Activated naive CD8-positive, alpha-beta T cell treated with anti-CD3 and anti-CD28 coated beads, Interleukin-2, amount 50 U/mL, for 16 hours (primary cell): ENCODE measurements around the gene SPACDR.
"Not testable (repeated sequence)": the region's sequence is repeated elsewhere in the genome, so short reads cannot be mapped to it uniquely, and the experiment has no call there.

Experiments used
- DNase-seq: peaks from one replicate; pipeline ENCODE4 v3.0.0-alpha.2; 2020; ENCODE audit warnings: low read depth, low spot score

SPACDR gene

GRCh38 chr7:100466653-100467605 lies 2.9 kb upstream of the SPACDR start:
- DNase-seq, result no peak

- no peak for DNase-seq
Measured at GRCh38 chr7:100465702-100466311, 1.7 kb upstream of the SPACDR start.

- no peak for DNase-seq
Measured at GRCh38 chr7:100465299-100465698, 1.2 kb upstream of the SPACDR start.

GRCh38 chr7:100464791-100465190 lies 731 bp upstream of the SPACDR start:
- DNase-seq, result no peak

GRCh38 chr7:100457033-100457432 lies 7.0 kb downstream of the SPACDR start:
- no peak for DNase-seq

- DNase-seq, result no peak
Measured at GRCh38 chr7:100456562-100456961, 7.5 kb downstream of the SPACDR start.

GRCh38 chr7:100455206-100455605 lies 8.9 kb downstream of the SPACDR start:
- no peak for DNase-seq

- not testable (repeated sequence) for DNase-seq
Measured at GRCh38 chr7:100453854-100454253, 10.2 kb downstream of the SPACDR start.

- no peak for DNase-seq
Measured at GRCh38 chr7:100452513-100452912, 11.5 kb downstream of the SPACDR start.

- no peak for DNase-seq
Measured at GRCh38 chr7:100449190-100449795, 14.8 kb downstream of the SPACDR start.

GRCh38 chr7:100447363-100447762 lies 16.7 kb downstream of the SPACDR start:
- DNase-seq, result not testable (repeated sequence)

GRCh38 chr7:100446040-100446439 lies 18.0 kb downstream of the SPACDR start:
- no peak for DNase-seq

- DNase-seq, result no peak
Measured at GRCh38 chr7:100444311-100445278, 19.5 kb downstream of the SPACDR start.

- no peak for DNase-seq
Measured at GRCh38 chr7:100443096-100443840, 20.8 kb downstream of the SPACDR start.

GRCh38 chr7:100441641-100442535 lies 22.2 kb downstream of the SPACDR start:
- DNase-seq, result no peak

- DNase-seq, result not testable (repeated sequence)
Measured at GRCh38 chr7:100439244-100439643, 24.8 kb downstream of the SPACDR start.

- DNase-seq, result not testable (repeated sequence)
Measured at GRCh38 chr7:100438731-100439130, 25.3 kb downstream of the SPACDR start.

- no peak for DNase-seq
Measured at GRCh38 chr7:100438172-100438571, 25.9 kb downstream of the SPACDR start.
